K562 (cell line): Measurements from ENCODE around the gene IRAK3. TPM values are rescaled to one million over a fixed set of nuclear protein-coding genes. Genes with fewer than 3 reads are reported as not detected.

Experiments
- CUX1 ChIP-seq: fragments of 200-800 bp; sonication (Bioruptor generic); IDR thresholded peaks from 2 replicates; pipeline ENCODE4 v1.6.1; 2016; ENCODE audit warnings: missing genetic modification characterization, missing compliant biosample characterization
- WHSC1 ChIP-seq: IDR thresholded peaks from one replicate; pipeline ENCODE4 v1.6.1; 2012; ENCODE audit warnings: low read length, control low read depth, inconsistent platforms
- ZSCAN32 ChIP-seq: fragments of 450-650 bp; formaldehyde crosslinking; IDR thresholded peaks from 2 replicates; pipeline ENCODE4 v1.4.0; 2020; ENCODE audit warnings: mild to moderate bottlenecking, moderate library complexity
- polyA plus RNA-seq, 8 experiments: library from polyadenylated mRNA; depleted of rRNA in 4 of 8; stranded (reverse) in 5 of 8; unstranded in 3 of 8; fragments of >200 nt; fragmentation: Nextera tagmentation in 2 of 8; fragmentation: Illumina TruSeq in 1 of 8; extraction: Ambion mirVana in 2 of 8; extraction: Trizol in 1 of 8; gene quantifications; 2 replicates each; pipeline versions ENCODE4 v1.2.1 to v1.2.3, GENCODE V29; 2011 to 2014; ENCODE audit warnings: inconsistent platforms in 1 of 8, missing spikeins in 1 of 8
- total RNA-seq, 7 experiments: library from RNA; depleted of rRNA in 6 of 7; stranded (reverse); fragments of >200 nt in 6 of 7; fragmentation: Illumina TruSeq in 2 of 7; extraction: Trizol in 2 of 7; gene quantifications; 2 replicates each; pipeline versions ENCODE4 v1.2.1 to v1.2.3, GENCODE V29; 2011 to 2021; ENCODE audit warnings: low replicate concordance in 1 of 7
- TF ChIP-seq, protein P1 (sequence below), 2 experiments: fragments of 450-650 bp in 1 of 2; IDR thresholded peaks; 2 replicates each; pipeline ENCODE4 v1.6.1; 2011 to 2017; ENCODE audit warnings: low read depth in 2 of 2, antibody characterized with exemption in 1 of 2, borderline replicate concordance in 1 of 2, low read length in 1 of 2, mild to moderate bottlenecking in 1 of 2, mixed read lengths in 1 of 2; ENCODE audit not compliant: control insufficient read depth in 1 of 2

Gene IRAK3
- total and polyA plus RNA-seq, 9 of the 15 experiments (the other 6 are each of a cell fraction or from before 2014, with no cell fraction given) = 0.06 to 0.09 (median 0.07) TPM; not detected in 6

GRCh38 chr12:66280561-66280960 lies 91.5 kb downstream of the IRAK3 start (continued):
- no peak for TF ChIP-seq ZSCAN32 (CRISPR knock-in tag)
- no peak for TF ChIP-seq WHSC1
- TF ChIP-seq, protein P1, sequence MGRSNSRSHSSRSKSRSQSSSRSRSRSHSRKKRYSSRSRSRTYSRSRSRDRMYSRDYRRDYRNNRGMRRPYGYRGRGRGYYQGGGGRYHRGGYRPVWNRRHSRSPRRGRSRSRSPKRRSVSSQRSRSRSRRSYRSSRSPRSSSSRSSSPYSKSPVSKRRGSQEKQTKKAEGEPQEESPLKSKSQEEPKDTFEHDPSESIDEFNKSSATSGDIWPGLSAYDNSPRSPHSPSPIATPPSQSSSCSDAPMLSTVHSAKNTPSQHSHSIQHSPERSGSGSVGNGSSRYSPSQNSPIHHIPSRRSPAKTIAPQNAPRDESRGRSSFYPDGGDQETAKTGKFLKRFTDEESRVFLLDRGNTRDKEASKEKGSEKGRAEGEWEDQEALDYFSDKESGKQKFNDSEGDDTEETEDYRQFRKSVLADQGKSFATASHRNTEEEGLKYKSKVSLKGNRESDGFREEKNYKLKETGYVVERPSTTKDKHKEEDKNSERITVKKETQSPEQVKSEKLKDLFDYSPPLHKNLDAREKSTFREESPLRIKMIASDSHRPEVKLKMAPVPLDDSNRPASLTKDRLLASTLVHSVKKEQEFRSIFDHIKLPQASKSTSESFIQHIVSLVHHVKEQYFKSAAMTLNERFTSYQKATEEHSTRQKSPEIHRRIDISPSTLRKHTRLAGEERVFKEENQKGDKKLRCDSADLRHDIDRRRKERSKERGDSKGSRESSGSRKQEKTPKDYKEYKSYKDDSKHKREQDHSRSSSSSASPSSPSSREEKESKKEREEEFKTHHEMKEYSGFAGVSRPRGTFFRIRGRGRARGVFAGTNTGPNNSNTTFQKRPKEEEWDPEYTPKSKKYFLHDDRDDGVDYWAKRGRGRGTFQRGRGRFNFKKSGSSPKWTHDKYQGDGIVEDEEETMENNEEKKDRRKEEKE (IDR thresholded peaks at IDR 0.05; ENCODE audit: borderline replicate concordance in 1 of 2, control insufficient read depth in 1 of 2, low read depth in 2 of 2, low read length in 1 of 2) = no peak
- TF ChIP-seq CUX1 (CRISPR knock-in tag) = no peak
